Stimulated activated CD8-positive, alpha-beta memory T cell treated with anti-CD3 and anti-CD28 coated beads, Interleukin-7, amount 100 ng/mL, for 24 hours (primary cell): Measurements from ENCODE around the gene CCR3.
"Not testable (repeated sequence)": the region's sequence is repeated elsewhere in the genome, so short reads cannot be mapped to it uniquely, and the experiment has no call there.

Experiments used
- DNase-seq: peaks from one replicate; pipeline ENCODE4 v3.0.0-alpha.2; 2020; ENCODE audit warnings: low read depth

CCR3 gene

GRCh38 chr3:46242120-46242519, at the start of gene CCR3:
Gene CCR3, plus strand, starts transcription at chr3:46242460. Its CDS starts 22,699 bp downstream, at chr3:46265159.
- no peak for DNase-seq

GRCh38 chr3:46192939-46193338, 49.3 kb upstream of the CCR3 start:
- no peak for DNase-seq

GRCh38 chr3:46193436-46193835, 48.8 kb upstream of the CCR3 start:
- no peak for DNase-seq

GRCh38 chr3:46194868-46195553, 47.2 kb upstream of the CCR3 start:
- DNase-seq = no peak

GRCh38 chr3:46196261-46196957, 45.9 kb upstream of the CCR3 start:
- DNase-seq = no peak

GRCh38 chr3:46200211-46200610, 42.0 kb upstream of the CCR3 start:
- DNase-seq = no peak

GRCh38 chr3:46200790-46201189, 41.5 kb upstream of the CCR3 start:
- DNase-seq = no peak

GRCh38 chr3:46202535-46202934, 39.7 kb upstream of the CCR3 start:
- no peak for DNase-seq

GRCh38 chr3:46203681-46204080, 38.6 kb upstream of the CCR3 start:
- DNase-seq = no peak

GRCh38 chr3:46205286-46205960, 36.8 kb upstream of the CCR3 start:
- no peak for DNase-seq

GRCh38 chr3:46206282-46207015, 35.8 kb upstream of the CCR3 start:
- no peak for DNase-seq

GRCh38 chr3:46207514-46207913, 34.7 kb upstream of the CCR3 start:
- DNase-seq = not testable (repeated sequence)

- peak; percentile 21 for DNase-seq
Observed at GRCh38 chr3:46208167-46208704, 34.0 kb upstream of the CCR3 start, which contains the start of gene CCR1. Gene CCR1, minus strand, starts transcription at chr3:46208313. Its CDS starts 4,000 bp downstream, at chr3:46204313.

GRCh38 chr3:46209053-46209452, 33.2 kb upstream of the CCR3 start:
- DNase-seq = no peak

GRCh38 chr3:46209746-46210470, 32.4 kb upstream of the CCR3 start:
- no peak for DNase-seq

GRCh38 chr3:46212101-46212500, 30.2 kb upstream of the CCR3 start:
- no peak for DNase-seq

GRCh38 chr3:46213201-46213600, 29.1 kb upstream of the CCR3 start:
- DNase-seq = no peak

- DNase-seq = no peak
Observed at GRCh38 chr3:46214751-46215352, 27.4 kb upstream of the CCR3 start.

- no peak for DNase-seq
Observed at GRCh38 chr3:46215810-46216414, 26.3 kb upstream of the CCR3 start.

GRCh38 chr3:46218196-46218709, 24.0 kb upstream of the CCR3 start:
- no peak for DNase-seq
